HEK293T (cell line): ENCODE results near the gene TUBG2.

Experiments used
- CTCF ChIA-PET: fragments of 350-600 bp; formaldehyde crosslinking; extraction: SDS; loops from one replicate; lab custom pipeline; 2021; ENCODE audit warnings: antibody characterized with exemption, inconsistent platforms; lab: Yijun Ruan, JAX
- POLR2A ChIA-PET: fragments of 350-600 bp; formaldehyde crosslinking; extraction: SDS; loops from one replicate; lab custom pipeline; 2020; ENCODE audit warnings: antibody characterized with exemption, inconsistent platforms; lab: Yijun Ruan, JAX
- DNase-seq: peaks from one replicate; pipeline ENCODE4 v3.0.0; 2012; ENCODE audit warnings: mixed read lengths; ENCODE audit errors: extremely low spot score
- ARNT ChIP-seq: fragments of 450-650 bp; IDR thresholded peaks from 2 replicates; pipeline ENCODE4 v1.6.1; 2017; ENCODE audit warnings: mild to moderate bottlenecking
- BHLHE40 ChIP-seq: fragments of 450-650 bp; IDR thresholded peaks from 2 replicates; pipeline ENCODE4 v1.6.1; 2016; ENCODE audit warnings: mild to moderate bottlenecking, moderate library complexity, borderline replicate concordance
- CTBP1 ChIP-seq: fragments of 450-650 bp; IDR thresholded peaks from 2 replicates; pipeline ENCODE4 v1.6.1; 2016; ENCODE audit warnings: borderline replicate concordance
- ELF4 ChIP-seq: fragments of 450-650 bp; IDR thresholded peaks from 2 replicates; pipeline ENCODE4 v1.6.1; 2017; ENCODE audit warnings: antibody characterized with exemption
- FOXA1 ChIP-seq: fragments of 450-650 bp; IDR thresholded peaks from 2 replicates; pipeline ENCODE4 v1.6.1; 2016; ENCODE audit warnings: mild to moderate bottlenecking
- FOXK2 ChIP-seq: fragments of 450-650 bp; IDR thresholded peaks from 2 replicates; pipeline ENCODE4 v1.6.1; 2016; ENCODE audit warnings: mild to moderate bottlenecking
- FOXM1 ChIP-seq: fragments of 450-650 bp; IDR thresholded peaks from 2 replicates; pipeline ENCODE4 v1.6.1; 2017; ENCODE audit warnings: mild to moderate bottlenecking, borderline replicate concordance
- HDGF ChIP-seq: fragments of 450-650 bp; IDR thresholded peaks from 2 replicates; pipeline ENCODE4 v1.6.1; 2017; ENCODE audit warnings: antibody characterized with exemption, borderline replicate concordance
- L3MBTL2 ChIP-seq: fragments of 450-650 bp; conservative IDR thresholded peaks from 2 replicates; pipeline ENCODE4 v1.6.1; 2016; ENCODE audit warnings: mild to moderate bottlenecking
- LEF1 ChIP-seq: fragments of 450-650 bp; IDR thresholded peaks from 2 replicates; pipeline ENCODE4 v1.6.1; 2017; ENCODE audit warnings: mild to moderate bottlenecking, borderline replicate concordance
- NFRKB ChIP-seq: fragments of 450-650 bp; IDR thresholded peaks from 2 replicates; pipeline ENCODE4 v1.6.1; 2016; ENCODE audit warnings: mild to moderate bottlenecking, moderate library complexity
- SP1 ChIP-seq: fragments of 450-650 bp; IDR thresholded peaks from 2 replicates; pipeline ENCODE4 v1.6.1; 2017
- SUZ12 ChIP-seq: fragments of 450-650 bp; IDR thresholded peaks from 2 replicates; pipeline ENCODE4 v1.6.1; 2016; ENCODE audit warnings: mild to moderate bottlenecking
- TARDBP ChIP-seq: fragments of 450-650 bp; IDR thresholded peaks from 2 replicates; pipeline ENCODE4 v1.6.1; 2016
- ZNF384 ChIP-seq: fragments of 450-650 bp; IDR thresholded peaks from 2 replicates; pipeline ENCODE4 v1.6.1; 2016
- TF ChIP-seq, protein P1 (sequence below): fragments of 450-650 bp; IDR thresholded peaks from 2 replicates; pipeline ENCODE4 v1.6.1; 2016

TUBG2 gene

DNA sequence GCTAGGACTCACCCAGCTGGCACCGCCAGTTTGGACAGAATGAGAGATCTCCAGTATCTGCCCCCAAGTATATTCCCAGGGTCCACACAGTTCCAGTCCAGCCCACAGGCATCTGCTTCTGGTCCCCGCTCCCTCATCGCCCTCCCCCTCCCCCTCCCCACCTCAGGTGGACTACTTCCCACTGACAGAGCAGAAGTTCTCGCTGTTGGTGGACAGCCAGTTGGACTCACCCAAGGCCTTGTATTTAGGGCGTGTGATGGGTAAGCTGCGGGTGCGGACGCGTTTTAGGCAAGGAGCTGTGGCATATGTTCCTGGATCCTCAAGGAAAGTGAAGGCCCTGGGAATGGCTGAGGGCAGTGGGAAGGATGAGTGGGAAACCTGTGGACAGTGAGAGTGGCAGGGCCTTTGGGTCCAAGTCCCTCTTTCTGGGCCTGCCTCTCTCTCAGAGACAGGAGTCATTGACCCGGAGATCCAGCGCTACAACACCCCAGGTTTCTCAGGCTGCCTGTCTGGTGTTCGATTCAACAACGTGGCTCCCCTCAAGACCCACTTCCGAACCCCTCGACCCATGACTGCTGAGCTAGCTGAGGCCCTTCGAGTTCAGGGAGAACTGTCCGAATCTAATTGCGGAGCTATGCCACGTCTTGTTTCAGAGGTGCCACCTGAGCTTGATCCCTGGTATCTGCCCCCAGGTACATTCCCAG, 38.2 kb downstream of the TUBG2 start:
- ChIA-PET CTCF (interaction anchor here (0.6 kb wide), 1 partner anchor 119 kb away, joined by 4 read pairs; no protein-coding TSS in a partner anchor), POLR2A (interaction anchor here (1.7 to 2.0 kb wide), 2 partner anchors 18 to 119 kb away, joined by 6 read pairs; no protein-coding TSS in a partner anchor)
- TF ChIP-seq ELF4 (no peak), FOXM1 (no peak), SP1 (no peak), TARDBP (no peak), HDGF (no peak), LEF1 (no peak), ZNF384 (no peak)
- DNase-seq = no peak

DNA sequence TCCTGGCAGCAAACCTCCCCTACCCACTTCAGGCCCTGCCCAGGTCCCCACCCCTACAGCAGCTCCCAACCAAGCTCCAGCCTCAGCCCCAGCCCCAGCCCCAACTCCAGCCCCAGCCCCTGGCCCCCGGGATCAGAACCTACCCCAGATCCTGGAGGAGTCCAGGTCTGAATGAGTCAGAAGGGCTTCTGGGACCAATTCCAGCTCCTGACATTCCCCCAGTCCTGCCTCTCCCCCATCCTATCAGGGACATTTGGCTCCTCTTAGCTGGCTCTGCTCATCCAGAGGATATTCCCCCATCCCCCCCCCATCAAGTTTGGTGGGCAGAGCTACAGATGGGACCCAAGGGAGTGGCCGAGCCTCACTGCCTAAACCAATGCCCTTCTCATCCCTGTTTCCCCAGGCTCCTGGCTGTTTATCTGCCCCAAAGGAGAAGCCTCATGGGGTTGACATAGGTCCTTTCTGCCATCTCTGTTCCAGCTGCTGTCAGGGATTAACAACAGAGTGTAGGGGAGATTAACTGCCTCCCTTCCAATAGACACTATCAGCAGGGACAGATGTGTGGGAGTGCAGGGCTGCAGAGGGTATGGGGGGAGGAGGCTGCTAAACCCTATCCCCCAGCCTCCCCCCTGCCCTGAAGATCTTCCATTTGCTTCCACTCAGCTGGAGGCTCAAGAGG, 39.8 kb downstream of the TUBG2 start:
- POLR2A ChIA-PET = interaction anchor here (2.0 to 2.5 kb wide), 2 partner anchors 20 to 121 kb away, joined by 6 to 7 read pairs; no protein-coding TSS in a partner anchor
- DNase-seq = no peak
- no peak for TF ChIP-seq CTBP1
- no peak for TF ChIP-seq FOXA1
- no peak for TF ChIP-seq ARNT
- TF ChIP-seq L3MBTL2 = no peak
- CTCF ChIA-PET = no interaction called here

GRCh38 chr17:42699415-42699740, 40.3 kb downstream of the TUBG2 start:
- no peak for DNase-seq
- TF ChIP-seq LEF1 = no peak
- no peak for TF ChIP-seq L3MBTL2
- TF ChIP-seq SP1 = no peak
- no peak for TF ChIP-seq NFRKB
- TF ChIP-seq, protein P1, sequence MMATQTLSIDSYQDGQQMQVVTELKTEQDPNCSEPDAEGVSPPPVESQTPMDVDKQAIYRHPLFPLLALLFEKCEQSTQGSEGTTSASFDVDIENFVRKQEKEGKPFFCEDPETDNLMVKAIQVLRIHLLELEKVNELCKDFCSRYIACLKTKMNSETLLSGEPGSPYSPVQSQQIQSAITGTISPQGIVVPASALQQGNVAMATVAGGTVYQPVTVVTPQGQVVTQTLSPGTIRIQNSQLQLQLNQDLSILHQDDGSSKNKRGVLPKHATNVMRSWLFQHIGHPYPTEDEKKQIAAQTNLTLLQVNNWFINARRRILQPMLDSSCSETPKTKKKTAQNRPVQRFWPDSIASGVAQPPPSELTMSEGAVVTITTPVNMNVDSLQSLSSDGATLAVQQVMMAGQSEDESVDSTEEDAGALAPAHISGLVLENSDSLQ = no peak
- TF ChIP-seq CTBP1 = no peak
- no peak for TF ChIP-seq FOXM1
- no peak for TF ChIP-seq FOXK2
- TF ChIP-seq BHLHE40 = no peak
- TF ChIP-seq TARDBP = no peak
- TF ChIP-seq ZNF384 = no peak
- TF ChIP-seq SUZ12 = no peak
- no peak for TF ChIP-seq HDGF
- POLR2A ChIA-PET = interaction anchor here (2.5 kb wide), 1 partner anchor 21 kb away, joined by 7 read pairs; no protein-coding TSS in a partner anchor
- CTCF ChIA-PET = no interaction called here

- CTCF ChIA-PET = interaction anchor here (0.6 kb wide), 1 partner anchor 49 kb away, joined by 3 read pairs; no protein-coding TSS in a partner anchor
- POLR2A ChIA-PET = interaction anchor here (2.5 kb wide), 1 partner anchor 22 kb away, joined by 7 read pairs; no protein-coding TSS in a partner anchor
- TF ChIP-seq SUZ12 (no peak), FOXM1 (no peak)
- DNase-seq = no peak
Measured at GRCh38 chr17:42700586-42701289, 41.7 kb downstream of the TUBG2 start.

- TF ChIP-seq, protein P1 = no peak
- TF ChIP-seq LEF1 = no peak
- TF ChIP-seq FOXK2 = no peak
- no peak for TF ChIP-seq FOXA1
- TF ChIP-seq ARNT = no peak
- TF ChIP-seq NFRKB = no peak
- TF ChIP-seq ZNF384 = no peak
- TF ChIP-seq SP1 = no peak
- TF ChIP-seq ELF4 = no peak
- TF ChIP-seq HDGF = no peak
- no peak for TF ChIP-seq FOXM1
- no peak for TF ChIP-seq BHLHE40
- TF ChIP-seq TARDBP = no peak
- ChIA-PET POLR2A (no interaction called here), CTCF (interaction anchor here (1.3 kb wide), 1 partner anchor 124 kb away, joined by 4 read pairs; the partner anchor contains the start of gene PSMC3IP)
- DNase-seq = no peak
Measured at GRCh38 chr17:42702446-42702845, 43.4 kb downstream of the TUBG2 start.

GRCh38 chr17:42704490-42704836, 45.4 kb downstream of the TUBG2 start:
- POLR2A ChIA-PET = no interaction called here
- no peak for DNase-seq
- CTCF ChIA-PET = no interaction called here
- TF ChIP-seq ELF4 (no peak), SP1 (no peak), CTBP1 (no peak), L3MBTL2 (no peak), SUZ12 (no peak), FOXK2 (no peak), ZNF384 (no peak), BHLHE40 (no peak), NFRKB (no peak), HDGF (no peak), TARDBP (no peak), LEF1 (no peak), FOXM1 (no peak), FOXA1 (no peak), ARNT (no peak)
- TF ChIP-seq, protein P1 = no peak
